HEK293T (cell line): ENCODE results near the gene DNAH17.

Source experiments
- ARNT ChIP-seq: fragments of 450-650 bp; IDR thresholded peaks from 2 replicates; pipeline ENCODE4 v1.6.1; 2017; ENCODE audit warnings: mild to moderate bottlenecking
- CTBP1 ChIP-seq: fragments of 450-650 bp; IDR thresholded peaks from 2 replicates; pipeline ENCODE4 v1.6.1; 2016; ENCODE audit warnings: borderline replicate concordance
- FOXA1 ChIP-seq: fragments of 450-650 bp; IDR thresholded peaks from 2 replicates; pipeline ENCODE4 v1.6.1; 2016; ENCODE audit warnings: mild to moderate bottlenecking
- FOXK2 ChIP-seq: fragments of 450-650 bp; IDR thresholded peaks from 2 replicates; pipeline ENCODE4 v1.6.1; 2016; ENCODE audit warnings: mild to moderate bottlenecking
- NFRKB ChIP-seq: fragments of 450-650 bp; IDR thresholded peaks from 2 replicates; pipeline ENCODE4 v1.6.1; 2016; ENCODE audit warnings: mild to moderate bottlenecking, moderate library complexity
- TARDBP ChIP-seq: fragments of 450-650 bp; IDR thresholded peaks from 2 replicates; pipeline ENCODE4 v1.6.1; 2016

DNA sequence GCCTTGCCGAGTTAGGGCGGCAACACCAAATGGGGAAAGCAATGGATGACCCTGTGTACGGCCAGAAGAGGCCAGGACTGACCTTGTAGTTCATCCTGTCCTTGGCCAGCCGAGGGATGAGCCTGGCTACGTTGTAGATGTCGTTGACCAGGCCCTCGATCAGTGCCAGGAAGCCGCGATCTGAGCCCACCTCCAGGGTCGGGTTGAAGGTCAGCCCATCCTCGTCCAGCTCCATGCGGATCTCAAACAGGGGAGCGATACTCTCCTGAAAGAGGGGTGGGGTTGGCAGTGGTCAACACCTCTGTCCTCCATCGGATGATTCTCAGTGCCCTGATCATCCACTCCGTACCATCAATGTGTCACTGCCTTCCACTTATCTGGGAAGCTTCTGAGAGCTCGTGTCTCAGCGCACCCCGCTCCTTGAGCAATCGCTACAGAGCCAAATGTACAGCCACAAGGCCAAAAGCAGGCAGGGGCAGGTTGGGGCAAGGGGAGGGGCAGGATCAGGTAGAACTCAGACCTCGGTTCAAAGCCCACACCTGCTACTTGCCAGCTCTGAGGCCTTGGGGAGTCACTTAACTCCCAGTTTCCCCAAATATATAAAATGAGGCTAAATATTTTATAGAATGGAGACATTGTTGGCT, 39.9 kb downstream of the DNAH17 start:
- no peak for TF ChIP-seq FOXA1
- no peak for TF ChIP-seq NFRKB
- no peak for TF ChIP-seq CTBP1
- TF ChIP-seq FOXK2: no peak
- no peak for TF ChIP-seq TARDBP
- no peak for TF ChIP-seq ARNT
